GM19193 (cell line): ENCODE data around the gene CLIC6.

Experiments used
- POLR2A ChIP-seq: IDR thresholded peaks from 4 replicates; pipeline ENCODE4 v1.6.1; 2011; ENCODE audit not compliant: insufficient read depth, insufficient read length; ENCODE audit errors: extremely low read depth

CLIC6 gene

GRCh38 chr21:34728479-34728878 is 59.7 kb downstream of the CLIC6 start:
- no peak for TF ChIP-seq POLR2A

GRCh38 chr21:34730194-34730593 is 61.4 kb downstream of the CLIC6 start:
- TF ChIP-seq POLR2A: no peak

- TF ChIP-seq POLR2A: no peak
Observed at GRCh38 chr21:34730756-34731445, 62.1 kb downstream of the CLIC6 start.

GRCh38 chr21:34732388-34732821 is 63.6 kb downstream of the CLIC6 start:
- TF ChIP-seq POLR2A: no peak

GRCh38 chr21:34733852-34734251 is 65.1 kb downstream of the CLIC6 start:
- no peak for TF ChIP-seq POLR2A

GRCh38 chr21:34734696-34735095 is 65.9 kb downstream of the CLIC6 start:
- TF ChIP-seq POLR2A: no peak

GRCh38 chr21:34736116-34736874 is 67.5 kb downstream of the CLIC6 start:
- TF ChIP-seq POLR2A: no peak

GRCh38 chr21:34737115-34737514 is 68.3 kb downstream of the CLIC6 start:
- TF ChIP-seq POLR2A: no peak

- no peak for TF ChIP-seq POLR2A
Observed at GRCh38 chr21:34740198-34740597, 71.4 kb downstream of the CLIC6 start.

- TF ChIP-seq POLR2A: no peak
Observed at GRCh38 chr21:34743285-34743684, 74.5 kb downstream of the CLIC6 start.

- no peak for TF ChIP-seq POLR2A
Observed at GRCh38 chr21:34743831-34744230, 75.0 kb downstream of the CLIC6 start.

GRCh38 chr21:34744801-34745200 is 76.0 kb downstream of the CLIC6 start:
- no peak for TF ChIP-seq POLR2A

- TF ChIP-seq POLR2A: no peak
Observed at GRCh38 chr21:34745557-34746255, 76.9 kb downstream of the CLIC6 start.

- TF ChIP-seq POLR2A: no peak
Observed at GRCh38 chr21:34748862-34749261, 80.1 kb downstream of the CLIC6 start.

GRCh38 chr21:34754690-34755647 is 86.2 kb downstream of the CLIC6 start:
- no peak for TF ChIP-seq POLR2A

- no peak for TF ChIP-seq POLR2A
Observed at GRCh38 chr21:34761758-34762330, 93.0 kb downstream of the CLIC6 start.
